ENCODE measurements around the gene HS3ST2. TPM values are rescaled to one million over a fixed set of nuclear protein-coding genes. Genes with fewer than 3 reads are reported as not detected.
A peak's percentile ranks its signal among the peaks of the same experiment; 100 is the strongest.
"Not testable (repeated sequence)": the region's sequence is repeated elsewhere in the genome, so short reads cannot be mapped to it uniquely, and the experiment has no call there.

The HS3ST2 gene
- polyA plus RNA-seq, 1 donor, result 0.48 TPM

DNA sequence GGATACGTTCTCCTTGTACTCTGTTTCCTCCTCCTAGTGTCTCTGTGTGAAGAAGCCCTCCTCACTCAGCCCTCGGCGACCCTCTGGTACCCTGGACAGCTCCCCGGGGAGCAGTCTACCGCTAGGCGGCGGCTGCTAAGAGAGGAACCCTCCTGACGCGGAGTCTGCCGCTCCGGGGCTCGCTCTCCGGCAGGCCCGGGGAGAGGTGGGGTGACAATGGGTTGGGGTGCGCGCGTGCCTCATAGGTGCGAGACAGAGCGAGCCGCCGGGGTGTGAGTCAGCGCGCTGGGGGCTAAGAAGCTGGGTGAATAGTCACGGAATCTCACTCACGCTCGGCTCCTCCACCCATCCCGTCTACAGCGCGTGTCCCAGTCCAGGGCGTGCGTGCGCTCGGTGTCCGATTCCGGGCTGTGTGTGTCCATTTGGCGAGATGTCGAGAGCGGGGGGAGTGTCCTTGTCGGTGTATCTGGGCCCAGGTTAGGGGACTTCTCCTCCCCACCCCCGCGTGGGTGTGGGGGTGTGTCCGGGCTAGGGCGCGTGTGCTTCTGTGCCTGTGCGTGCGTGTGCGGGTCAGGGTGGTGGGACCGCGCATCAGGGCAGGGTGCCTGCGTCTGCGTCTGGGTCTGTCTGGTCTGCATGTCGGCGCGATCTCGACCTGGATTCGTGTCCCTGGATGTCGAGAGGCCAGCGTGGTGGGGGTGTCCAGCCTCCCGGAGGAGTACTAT, 577 bp upstream of the HS3ST2 start:
- peak; percentile 76 for DNase-seq

DNA sequence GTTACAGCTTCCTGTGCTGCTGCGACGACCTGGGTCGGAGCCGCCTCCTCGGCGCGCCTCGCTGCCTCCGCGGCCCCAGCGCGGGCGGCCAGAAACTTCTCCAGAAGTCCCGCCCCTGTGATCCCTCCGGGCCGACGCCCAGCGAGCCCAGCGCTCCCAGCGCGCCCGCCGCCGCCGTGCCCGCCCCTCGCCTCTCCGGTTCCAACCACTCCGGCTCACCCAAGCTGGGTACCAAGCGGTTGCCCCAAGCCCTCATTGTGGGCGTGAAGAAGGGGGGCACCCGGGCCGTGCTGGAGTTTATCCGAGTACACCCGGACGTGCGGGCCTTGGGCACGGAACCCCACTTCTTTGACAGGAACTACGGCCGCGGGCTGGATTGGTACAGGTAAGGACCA, 746 bp downstream of the HS3ST2 start:
- DNase-seq, result peak; percentile 3

DNA sequence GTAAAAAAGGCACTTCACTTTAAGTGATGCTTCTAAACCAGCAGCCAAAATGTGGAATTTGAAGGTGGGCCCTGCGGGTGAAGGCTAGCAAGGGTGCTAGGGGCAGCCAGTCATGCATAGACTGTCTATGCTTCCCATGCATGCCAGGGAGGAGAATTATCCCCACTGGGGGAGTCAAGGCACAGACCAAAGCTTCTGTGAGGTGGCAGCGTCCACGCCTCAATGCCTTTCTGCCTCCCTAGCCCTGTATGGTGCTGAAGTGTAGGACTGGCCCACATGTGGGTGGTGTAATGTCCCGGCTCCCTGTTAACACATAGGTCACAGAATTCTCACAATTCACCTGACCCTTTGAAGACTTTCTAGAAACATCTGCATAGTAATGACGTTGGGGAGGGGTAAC, 1.9 kb downstream of the HS3ST2 start:
- no peak for DNase-seq

DNA sequence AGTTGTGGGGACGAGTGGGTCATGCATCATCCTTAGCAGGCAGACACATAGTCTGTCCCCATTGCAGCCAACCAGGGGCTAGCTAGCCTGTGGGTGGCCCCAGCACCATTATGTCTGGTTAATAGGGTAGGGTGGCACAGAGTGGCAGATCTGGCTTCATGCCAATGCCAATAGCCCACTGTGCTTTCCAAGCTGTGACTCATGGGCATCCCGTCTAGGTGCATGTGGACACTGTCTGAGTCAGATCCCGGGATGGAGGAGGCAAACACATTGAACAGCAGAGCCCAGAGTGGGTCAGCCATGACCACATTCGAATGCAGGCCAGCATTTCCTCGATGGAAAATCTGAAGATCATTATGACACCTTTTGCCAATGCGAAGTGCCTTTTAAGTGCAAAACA, 2.5 kb downstream of the HS3ST2 start:
- DNase-seq, result no peak

DNA sequence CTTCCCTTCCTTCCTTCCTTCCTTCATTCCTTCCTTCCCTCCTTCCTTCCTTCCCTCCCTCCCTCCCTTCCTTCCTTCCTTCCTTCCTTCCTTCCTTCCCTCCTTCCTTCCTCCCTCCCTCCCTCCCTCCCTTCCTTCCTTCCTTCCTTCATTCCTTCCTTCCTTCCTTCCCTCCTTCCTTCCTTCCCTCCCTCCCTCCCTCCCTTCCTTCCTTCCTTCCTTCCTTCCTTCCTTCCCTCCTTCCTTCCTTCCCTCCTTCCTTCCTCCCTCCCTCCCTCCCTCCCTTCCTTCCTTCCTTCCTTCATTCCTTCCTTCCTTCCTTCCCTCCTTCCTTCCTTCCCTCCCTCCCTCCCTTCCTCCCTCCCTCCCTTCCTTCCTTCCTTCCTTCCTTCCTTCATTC, 4.8 kb downstream of the HS3ST2 start:
- not testable (repeated sequence) for DNase-seq

DNA sequence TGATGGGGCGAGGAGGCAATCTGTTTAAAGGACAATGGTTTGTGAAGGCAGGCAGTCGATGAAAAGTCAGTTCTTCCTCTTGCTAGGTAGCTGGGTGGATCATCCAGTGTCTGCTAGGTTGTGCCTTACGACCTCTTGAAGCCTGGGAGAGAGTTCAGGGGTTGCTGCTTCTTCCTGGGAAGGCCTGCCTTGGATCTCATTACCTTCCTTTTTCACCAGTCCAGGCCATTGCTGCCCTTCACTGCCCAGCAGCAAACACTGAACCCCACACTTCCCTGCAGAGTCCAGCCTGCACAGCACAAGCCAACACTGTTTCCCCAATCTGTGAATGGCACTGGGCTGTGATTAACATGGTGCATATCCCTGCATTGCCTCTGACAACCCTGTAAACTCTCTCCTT, 24.7 kb downstream of the HS3ST2 start:
- no peak for DNase-seq

DNA sequence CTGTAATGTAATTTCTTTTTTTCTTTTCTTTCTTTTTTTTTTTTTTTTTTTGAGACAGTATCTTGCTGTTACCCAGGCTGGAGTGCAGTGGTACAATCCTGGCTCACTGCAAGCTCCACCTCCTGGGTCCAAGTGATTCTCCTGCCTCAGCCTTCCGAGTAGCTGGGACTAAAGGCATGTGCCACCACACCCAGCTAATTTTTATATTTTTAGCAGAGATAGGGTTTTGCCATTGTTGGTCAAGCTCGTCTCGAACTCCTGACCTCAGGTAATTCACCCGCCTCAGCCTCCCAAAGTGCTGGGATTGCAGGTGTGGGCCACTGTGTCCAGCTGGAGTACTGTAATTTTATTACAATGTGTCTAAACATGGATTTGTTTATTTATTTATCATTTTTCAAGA, 28.1 kb downstream of the HS3ST2 start:
- DNase-seq, result not testable (repeated sequence)

DNA sequence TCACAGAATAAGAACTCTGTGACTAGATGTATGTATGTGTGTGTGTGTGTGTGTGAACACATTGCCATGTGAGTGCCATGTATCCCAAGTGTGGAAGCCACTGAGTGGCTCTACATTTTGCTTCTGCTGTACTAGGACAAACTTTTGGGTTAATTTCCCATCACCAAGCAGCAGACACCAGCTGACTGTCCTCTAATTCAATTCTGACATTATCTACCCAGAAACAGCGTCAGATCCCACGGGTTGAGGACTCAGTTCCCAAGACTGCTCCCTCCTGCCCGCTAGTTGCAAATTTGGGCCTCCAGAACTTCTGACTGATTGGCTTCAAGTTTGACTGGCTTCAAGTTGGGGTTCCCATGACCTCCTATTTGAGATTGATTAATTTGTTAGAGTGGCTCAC, 29.2 kb downstream of the HS3ST2 start:
- DNase-seq, result no peak

DNA sequence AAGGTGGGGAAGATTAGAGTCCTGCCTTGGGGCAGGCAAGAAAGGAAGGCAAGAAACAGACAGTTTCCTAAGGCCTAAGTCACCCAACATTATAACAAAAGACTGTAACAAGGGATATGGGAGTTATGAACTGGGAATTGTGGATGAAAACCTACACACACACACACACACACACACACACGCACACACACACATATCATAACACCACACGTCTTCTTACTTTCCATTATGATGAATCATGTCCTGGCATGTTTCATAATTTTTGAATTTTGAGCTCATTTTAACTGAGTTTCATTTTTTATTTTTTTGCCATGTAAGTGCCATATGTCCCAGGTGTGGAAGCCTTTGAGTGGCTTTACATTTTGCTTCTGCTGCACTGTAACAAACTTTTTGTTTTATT, 29.9 kb downstream of the HS3ST2 start:
- no peak for DNase-seq

DNA sequence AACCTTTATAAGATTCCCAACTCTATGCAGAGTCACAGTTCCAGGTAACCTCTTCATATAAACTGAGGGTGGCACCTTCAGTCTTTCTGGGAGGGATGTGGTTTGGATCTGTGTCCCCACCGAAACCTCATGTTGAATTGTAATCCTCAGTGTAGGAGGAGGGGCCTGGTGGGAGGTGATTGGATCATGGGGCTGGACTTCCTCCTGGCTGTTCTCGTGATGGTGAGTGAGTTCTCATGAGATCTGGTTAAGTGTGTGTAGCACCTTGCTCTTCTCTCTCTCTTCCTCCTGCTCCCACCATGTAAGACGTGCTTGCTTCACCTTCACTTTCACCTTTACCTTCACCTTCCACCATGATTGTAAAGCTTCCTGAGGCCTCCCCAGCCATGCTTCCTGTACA, 30.5 kb downstream of the HS3ST2 start:
- no peak for DNase-seq

DNA sequence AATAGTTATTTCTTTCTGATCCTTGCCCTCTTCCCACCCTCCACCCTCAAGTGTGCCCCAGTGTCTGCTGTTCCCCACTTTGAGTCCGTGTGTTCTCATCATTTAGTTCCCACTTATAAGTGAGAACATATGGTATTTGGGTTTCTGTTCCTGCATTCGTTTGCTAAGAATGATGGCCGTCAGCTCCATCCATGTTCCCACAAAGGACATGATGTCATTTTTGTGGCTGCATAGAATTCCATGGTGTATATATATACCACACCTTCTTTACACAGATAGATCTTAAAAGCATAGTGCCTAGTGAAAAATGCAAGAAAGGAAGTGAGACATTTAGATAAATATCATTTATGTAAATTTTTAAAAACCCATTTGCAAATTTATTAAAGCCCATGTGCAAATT, 33.1 kb downstream of the HS3ST2 start:
- no peak for DNase-seq

DNA sequence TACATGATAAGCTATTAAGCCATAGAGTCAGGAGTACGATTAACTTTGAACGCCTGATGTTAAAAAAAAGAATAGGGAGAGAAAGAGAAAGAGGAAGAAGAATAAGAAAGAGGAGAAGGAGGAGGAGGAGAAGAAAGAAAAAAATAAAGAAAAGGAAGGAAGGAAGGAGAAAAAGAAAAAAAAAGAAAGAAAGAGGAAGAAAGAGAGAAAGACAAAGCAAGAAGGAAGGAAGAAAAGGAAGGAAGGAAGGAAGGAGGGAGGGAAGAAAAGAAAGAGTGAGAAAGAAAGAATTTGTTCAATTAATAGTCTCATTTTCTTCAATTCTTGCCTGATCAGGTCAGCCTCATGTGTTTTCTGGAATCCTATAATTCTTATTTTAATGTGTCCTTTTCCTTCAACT, 33.7 kb downstream of the HS3ST2 start:
- no peak for DNase-seq

DNA sequence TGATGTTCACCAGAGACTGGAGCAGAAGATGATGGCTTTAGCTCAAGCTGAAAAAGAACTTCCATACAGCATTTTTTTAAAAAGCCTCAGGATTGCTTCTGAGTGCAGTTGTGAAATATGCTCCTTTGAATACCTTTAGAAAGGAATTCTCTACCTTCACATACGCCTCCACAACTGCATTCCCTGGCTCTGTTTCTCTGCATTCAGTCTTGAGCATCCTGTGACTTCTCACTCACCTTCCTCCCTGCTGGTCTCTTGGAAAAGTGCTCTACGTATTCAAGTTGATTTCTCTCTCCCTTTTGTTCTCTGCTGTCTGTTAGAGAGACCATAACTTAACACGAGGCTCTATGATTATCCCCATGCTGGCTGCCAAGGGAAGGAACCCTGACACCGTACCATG, 34.5 kb downstream of the HS3ST2 start:
- no peak for DNase-seq

DNA sequence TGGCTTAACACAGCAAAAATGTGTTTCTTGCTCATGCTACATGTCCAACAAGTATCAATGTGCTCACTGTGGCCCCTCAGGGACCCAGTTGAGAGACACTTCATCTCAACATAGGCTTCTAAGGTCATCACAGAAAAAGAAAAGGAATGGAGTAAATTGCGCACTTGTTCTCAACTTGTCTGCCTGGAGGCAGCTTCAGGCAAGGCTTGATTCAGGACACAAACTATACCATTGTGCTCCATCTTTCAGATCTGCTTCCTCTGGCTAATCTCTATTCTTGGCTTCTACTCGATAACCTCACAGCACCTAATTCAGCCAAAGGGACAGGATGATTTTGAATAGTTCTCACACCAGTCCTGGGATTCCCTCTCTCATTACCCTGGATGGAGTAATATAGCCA, 35.6 kb downstream of the HS3ST2 start:
- no peak for DNase-seq

DNA sequence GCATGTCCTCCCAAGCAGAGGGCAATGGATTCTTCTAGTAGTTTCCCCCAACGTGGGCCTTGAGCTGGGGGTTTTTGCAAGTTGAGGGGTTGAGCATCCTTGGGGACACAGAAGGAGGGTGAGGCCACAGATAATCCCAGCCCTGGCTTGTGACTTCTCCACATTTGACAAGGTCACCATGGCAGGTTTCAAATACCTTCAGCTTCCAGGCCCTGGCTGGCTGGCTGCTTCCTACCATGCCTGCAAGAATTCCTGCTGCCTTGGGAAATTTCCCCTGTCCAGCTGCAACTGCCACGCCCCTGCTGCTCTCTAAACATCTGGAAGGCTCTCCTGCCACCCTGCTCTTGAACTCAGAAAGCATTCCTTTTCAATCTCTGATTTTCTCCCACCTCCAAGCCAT, 41.3 kb downstream of the HS3ST2 start:
- DNase-seq, result no peak

DNA sequence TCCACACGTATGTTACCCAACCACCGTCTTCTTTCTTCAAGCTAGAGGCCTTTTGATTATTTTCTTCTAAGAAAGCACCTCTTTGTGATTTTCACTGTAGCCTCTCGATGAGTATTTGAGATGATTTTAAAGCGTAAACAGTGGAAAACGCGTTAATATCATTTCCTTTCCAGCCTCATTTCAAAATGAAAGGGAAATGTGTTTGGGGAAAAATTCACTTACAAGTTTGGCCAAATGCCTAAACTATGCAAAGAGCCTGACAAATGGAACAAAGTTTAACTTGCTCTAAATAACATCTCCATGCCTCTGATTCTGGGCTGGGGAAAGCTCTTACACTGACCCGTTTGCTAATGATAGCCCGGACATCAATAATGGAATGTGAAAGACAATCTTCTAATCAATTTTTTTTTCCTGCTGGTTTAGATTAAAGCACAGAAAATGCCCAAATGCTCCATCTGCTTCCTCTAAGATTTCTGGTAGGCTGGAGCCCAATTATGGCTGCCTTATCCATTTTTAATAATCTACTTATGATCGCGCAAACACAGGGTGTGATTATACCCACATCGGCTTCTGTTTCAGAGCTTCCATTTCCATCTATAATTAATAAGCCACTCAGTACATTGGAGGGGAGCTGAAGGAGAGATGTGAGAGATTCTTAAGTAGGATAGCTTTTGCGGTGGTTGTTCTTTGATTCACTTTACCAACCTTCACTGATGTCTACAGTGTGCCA, 43.5 kb downstream of the HS3ST2 start:
- DNase-seq, result no peak

DNA sequence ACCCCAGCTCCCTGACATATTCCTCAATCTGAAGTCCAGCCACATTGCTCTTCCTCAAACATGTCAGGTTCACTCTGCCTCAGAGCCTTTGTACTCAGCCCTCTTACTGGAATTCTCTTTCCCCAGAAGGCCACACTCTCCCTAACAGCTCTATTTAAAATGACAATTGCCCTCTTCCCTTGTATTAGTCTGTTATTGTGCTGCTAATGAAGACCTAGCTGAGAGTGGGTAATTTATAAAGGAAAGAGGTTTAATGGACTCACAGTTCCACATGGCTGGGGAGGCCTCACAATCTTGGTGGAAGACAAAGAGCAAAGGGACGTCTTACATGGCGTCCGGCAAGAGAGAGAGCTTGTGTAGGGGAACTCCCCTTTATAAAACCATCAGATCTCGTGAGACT, 46.0 kb downstream of the HS3ST2 start:
- no peak for DNase-seq

DNA sequence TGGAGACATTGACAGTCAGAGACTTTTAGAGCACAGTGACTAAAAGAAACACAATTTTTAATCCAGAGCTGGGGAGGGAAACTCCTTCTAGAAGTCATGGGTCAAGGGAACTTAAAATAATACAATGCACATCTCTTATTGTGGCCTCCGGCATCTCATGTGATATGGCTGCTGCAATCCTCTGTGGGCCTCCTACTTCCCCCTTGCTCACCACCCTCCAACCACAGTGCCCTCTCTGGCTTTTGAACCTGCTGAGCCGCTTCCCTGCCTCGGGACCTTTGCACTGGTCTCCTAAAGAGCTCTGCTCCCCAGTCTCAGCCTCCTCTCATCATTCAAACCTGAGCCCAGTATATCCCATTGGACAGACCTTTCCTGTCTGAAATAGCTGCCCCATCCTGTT, 47.6 kb downstream of the HS3ST2 start:
- DNase-seq, result no peak

DNA sequence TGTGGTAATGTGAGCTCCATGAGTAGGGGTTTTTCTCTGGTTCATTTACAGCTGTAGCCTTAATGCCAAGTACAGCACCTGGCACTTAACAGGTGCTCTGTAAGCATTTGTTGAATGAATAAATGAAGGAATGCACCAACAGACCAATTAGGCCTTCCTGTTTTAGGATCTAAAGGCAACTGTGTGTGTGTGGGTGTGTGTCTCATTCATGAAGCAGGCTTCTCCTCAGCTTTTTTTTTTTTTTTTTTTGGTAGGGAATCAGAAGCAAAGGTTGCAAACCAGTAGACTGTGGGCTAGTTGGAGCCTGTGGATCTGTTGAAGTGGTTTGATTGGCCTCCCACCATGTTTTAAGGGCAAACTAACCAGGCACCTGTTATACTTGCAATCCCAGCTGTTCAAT, 48.1 kb downstream of the HS3ST2 start:
- no peak for DNase-seq

DNA sequence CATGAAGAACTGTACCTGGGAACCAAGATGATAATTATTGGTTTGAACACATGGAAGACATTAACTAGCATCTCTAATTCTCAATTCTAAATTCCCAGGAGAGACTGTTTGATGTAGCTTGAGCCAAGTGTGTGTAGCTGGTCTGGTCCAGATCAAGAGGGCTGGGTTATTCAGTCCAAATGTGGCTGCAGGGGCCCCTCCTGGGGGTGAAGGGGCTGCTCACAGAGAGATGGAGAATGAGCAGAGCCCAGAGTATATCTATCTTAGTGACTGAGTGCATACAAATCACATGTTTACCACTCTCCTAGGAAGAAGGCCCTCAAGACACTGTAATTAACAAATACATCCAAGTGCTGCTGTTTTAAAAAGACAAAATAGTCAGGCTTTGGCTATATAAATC, 50.4 kb downstream of the HS3ST2 start:
- no peak for DNase-seq

DNA sequence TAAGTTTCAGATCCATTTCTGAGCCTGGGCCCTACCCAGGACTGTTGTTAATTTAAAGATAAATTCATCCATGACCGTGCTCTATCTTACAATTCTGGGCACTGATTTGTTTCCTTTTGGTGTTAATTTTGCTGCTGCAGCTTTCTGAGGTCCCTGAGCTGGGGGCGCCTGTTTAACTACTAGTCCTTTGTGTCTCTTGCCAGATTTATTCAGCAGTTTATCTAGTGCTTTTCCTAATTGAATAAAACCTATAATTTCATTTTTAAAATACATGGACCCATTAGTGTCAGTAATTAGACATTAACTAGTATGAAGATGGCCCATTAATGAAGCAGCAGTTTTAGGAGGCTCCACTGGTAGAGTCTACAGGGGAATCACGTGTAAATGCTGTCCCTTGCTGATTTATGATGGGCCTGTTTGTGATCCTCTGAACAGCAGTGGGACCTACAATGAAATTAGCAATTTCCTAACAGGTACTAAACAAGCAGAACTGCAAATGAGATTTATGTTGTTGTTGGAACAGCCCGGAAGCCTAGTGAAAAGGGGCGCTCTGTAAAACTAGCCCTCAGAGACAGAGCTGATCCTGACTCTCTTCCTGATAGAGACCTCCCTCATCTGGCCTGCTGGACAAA, 54.7 kb downstream of the HS3ST2 start:
- no peak for DNase-seq

DNA sequence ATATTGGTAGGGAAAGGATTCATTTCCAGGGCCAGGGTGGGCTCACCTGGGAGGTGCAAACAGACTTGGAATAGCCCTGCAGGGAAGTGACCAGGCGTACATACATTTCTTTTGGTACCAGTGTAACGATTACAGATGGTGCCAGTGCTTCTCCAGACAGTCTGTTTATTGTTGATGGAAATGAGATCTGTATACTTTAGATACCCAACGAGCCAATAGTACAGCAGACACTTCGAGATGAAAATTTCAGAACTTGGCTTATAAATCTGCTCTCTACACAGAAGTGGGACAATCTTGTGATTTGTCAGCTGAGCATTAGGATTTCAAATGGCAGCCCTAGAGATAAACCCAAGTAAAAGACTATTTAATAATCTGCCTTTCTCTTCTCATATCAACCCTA, 57.9 kb downstream of the HS3ST2 start:
- DNase-seq, result no peak

DNA sequence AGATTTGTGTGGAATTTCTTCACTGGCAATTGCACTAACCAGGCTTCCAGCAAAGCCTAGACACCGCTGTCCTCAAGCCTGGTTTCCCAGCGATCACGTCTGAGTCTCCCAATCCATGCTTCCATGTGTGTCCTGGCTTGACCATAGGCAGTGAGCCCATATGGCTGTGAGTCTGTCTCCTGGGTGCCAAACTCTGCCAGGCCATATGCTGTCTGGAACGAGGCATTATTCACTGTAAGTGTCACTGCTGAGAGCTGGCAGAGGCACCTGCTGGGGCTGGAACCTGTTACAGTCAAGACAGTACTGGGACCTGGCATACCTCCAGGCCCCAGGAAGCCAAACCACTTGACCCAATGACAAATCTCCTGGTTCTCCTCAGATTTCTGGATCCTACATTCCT, 60.4 kb downstream of the HS3ST2 start:
- DNase-seq, result no peak

DNA sequence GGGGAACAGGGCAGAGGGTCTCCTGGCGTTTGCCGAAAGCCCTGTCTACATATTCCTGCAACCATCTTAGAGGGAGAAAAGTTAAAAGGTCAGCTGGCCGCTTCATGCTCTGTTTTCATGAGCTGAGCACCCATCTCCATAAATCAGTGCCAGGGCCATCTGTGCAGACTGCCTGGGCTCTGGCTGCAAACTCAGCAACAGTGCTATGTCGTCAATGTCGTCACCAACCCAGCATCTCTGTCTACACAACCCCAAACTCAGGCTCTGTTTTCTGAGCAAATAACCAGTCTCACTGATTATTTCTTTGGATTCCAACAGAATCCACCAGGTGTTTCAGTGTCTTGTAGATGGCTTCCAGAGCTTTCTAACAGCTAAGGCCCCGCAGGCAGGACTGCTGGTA, 65.0 kb downstream of the HS3ST2 start:
- no peak for DNase-seq

All from left kidney (tissue), 2 donors.